Measurements from ENCODE around the gene GARRE1.

DNA sequence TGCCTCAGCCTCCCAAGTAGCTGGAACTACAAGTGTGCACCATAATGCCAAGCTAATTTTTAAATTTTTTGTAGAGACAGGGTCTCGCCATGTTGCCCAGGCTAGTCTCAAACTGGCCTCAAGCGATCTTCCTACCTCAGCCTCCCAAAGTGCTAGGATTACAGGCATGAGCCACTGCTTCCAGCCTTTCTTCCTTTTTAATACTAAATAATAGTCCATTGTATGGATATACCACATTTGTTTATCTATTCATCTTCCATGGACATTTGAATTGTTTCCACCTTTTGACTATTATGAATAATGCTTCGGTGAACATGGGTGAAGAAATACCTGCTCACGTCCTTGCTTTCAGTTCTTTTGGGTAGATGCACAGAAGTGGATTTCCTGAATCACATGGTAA is 24.4 kb downstream of the GARRE1 start:
- TF ChIP-seq ZNF331 (CRISPR knock-in tag; IDR thresholded peaks at IDR 0.05; ENCODE audit: low read depth) (no peak), JUNB (IDR thresholded peaks at IDR 0.05; ENCODE audit: unreplicated experiment) (no peak), EZH2 (IDR thresholded peaks at IDR 0.05; ENCODE audit: low read depth, unreplicated experiment) (no peak), EZH2phosphoT487 (IDR thresholded peaks at IDR 0.05; ENCODE audit: unreplicated experiment) (no peak), POLR2AphosphoS5 (IDR thresholded peaks at IDR 0.05; ENCODE audit: low read depth) (no peak), CREB1 (CRISPR knock-in tag; IDR thresholded peaks at IDR 0.05; ENCODE audit: low read depth) (no peak), ZNF114 (CRISPR knock-in tag; IDR thresholded peaks at IDR 0.05) (no peak), STAT1 (IDR thresholded peaks at IDR 0.05; ENCODE audit: unreplicated experiment) (no peak)
- TF ChIP-seq, protein P1, sequence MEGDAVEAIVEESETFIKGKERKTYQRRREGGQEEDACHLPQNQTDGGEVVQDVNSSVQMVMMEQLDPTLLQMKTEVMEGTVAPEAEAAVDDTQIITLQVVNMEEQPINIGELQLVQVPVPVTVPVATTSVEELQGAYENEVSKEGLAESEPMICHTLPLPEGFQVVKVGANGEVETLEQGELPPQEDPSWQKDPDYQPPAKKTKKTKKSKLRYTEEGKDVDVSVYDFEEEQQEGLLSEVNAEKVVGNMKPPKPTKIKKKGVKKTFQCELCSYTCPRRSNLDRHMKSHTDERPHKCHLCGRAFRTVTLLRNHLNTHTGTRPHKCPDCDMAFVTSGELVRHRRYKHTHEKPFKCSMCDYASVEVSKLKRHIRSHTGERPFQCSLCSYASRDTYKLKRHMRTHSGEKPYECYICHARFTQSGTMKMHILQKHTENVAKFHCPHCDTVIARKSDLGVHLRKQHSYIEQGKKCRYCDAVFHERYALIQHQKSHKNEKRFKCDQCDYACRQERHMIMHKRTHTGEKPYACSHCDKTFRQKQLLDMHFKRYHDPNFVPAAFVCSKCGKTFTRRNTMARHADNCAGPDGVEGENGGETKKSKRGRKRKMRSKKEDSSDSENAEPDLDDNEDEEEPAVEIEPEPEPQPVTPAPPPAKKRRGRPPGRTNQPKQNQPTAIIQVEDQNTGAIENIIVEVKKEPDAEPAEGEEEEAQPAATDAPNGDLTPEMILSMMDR (conservative IDR thresholded peaks at IDR 0.05; ENCODE audit: low read depth in 2 of 2), result no peak
- TF ChIP-seq, protein P2, sequence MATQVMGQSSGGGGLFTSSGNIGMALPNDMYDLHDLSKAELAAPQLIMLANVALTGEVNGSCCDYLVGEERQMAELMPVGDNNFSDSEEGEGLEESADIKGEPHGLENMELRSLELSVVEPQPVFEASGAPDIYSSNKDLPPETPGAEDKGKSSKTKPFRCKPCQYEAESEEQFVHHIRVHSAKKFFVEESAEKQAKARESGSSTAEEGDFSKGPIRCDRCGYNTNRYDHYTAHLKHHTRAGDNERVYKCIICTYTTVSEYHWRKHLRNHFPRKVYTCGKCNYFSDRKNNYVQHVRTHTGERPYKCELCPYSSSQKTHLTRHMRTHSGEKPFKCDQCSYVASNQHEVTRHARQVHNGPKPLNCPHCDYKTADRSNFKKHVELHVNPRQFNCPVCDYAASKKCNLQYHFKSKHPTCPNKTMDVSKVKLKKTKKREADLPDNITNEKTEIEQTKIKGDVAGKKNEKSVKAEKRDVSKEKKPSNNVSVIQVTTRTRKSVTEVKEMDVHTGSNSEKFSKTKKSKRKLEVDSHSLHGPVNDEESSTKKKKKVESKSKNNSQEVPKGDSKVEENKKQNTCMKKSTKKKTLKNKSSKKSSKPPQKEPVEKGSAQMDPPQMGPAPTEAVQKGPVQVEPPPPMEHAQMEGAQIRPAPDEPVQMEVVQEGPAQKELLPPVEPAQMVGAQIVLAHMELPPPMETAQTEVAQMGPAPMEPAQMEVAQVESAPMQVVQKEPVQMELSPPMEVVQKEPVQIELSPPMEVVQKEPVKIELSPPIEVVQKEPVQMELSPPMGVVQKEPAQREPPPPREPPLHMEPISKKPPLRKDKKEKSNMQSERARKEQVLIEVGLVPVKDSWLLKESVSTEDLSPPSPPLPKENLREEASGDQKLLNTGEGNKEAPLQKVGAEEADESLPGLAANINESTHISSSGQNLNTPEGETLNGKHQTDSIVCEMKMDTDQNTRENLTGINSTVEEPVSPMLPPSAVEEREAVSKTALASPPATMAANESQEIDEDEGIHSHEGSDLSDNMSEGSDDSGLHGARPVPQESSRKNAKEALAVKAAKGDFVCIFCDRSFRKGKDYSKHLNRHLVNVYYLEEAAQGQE (IDR thresholded peaks at IDR 0.05; ENCODE audit: unreplicated experiment), result no peak
- TF ChIP-seq, protein P3, sequence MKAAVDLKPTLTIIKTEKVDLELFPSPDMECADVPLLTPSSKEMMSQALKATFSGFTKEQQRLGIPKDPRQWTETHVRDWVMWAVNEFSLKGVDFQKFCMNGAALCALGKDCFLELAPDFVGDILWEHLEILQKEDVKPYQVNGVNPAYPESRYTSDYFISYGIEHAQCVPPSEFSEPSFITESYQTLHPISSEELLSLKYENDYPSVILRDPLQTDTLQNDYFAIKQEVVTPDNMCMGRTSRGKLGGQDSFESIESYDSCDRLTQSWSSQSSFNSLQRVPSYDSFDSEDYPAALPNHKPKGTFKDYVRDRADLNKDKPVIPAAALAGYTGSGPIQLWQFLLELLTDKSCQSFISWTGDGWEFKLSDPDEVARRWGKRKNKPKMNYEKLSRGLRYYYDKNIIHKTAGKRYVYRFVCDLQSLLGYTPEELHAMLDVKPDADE (IDR thresholded peaks at IDR 0.05), result no peak

All from GM23338 (cell line).